ENCODE data around the gene CHTOP.

DNA sequence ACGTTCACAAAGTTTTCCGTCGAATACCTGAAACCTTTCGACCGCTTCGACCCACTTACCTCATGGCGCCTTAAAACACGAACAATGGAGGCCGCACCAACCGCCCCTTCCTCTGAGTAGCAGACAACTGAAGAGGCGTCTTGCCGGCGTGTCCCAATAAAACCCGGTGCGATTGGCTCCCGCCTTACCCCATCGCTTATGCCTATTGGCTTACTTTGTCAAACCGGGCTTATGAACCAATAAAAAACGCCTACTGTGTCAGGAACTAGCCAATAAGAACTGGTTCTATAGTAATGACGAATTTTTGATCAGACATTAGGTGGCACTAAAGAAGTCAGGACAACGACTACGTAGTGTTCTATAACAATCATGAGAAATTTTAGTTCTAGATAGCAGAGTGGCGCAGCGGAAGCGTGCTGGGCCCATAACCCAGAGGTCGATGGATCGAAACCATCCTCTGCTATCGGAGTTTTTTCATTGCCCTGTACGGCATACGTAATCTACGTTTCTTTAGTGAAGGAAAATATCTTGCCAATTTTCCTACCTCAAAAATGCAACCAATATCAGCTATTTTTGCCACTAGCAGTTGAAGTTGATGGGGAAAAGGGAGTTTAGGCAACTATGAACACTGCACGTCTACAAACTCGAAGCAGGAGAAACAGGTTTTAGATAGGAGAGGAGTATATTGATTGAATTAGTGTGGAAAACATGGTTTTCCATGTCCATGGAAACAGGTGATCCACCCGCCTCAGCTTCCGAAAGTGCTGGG lies 37.2 kb downstream of the CHTOP start, which contains the start of gene ILF2:
- TF ChIP-seq, protein P1, sequence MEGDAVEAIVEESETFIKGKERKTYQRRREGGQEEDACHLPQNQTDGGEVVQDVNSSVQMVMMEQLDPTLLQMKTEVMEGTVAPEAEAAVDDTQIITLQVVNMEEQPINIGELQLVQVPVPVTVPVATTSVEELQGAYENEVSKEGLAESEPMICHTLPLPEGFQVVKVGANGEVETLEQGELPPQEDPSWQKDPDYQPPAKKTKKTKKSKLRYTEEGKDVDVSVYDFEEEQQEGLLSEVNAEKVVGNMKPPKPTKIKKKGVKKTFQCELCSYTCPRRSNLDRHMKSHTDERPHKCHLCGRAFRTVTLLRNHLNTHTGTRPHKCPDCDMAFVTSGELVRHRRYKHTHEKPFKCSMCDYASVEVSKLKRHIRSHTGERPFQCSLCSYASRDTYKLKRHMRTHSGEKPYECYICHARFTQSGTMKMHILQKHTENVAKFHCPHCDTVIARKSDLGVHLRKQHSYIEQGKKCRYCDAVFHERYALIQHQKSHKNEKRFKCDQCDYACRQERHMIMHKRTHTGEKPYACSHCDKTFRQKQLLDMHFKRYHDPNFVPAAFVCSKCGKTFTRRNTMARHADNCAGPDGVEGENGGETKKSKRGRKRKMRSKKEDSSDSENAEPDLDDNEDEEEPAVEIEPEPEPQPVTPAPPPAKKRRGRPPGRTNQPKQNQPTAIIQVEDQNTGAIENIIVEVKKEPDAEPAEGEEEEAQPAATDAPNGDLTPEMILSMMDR (IDR thresholded peaks at IDR 0.05): peak in 1 of 3 donors; percentile 42
- TF ChIP-seq POLR2A (IDR thresholded peaks at IDR 0.05): peak; percentile 93
- peak; percentile 89 to 98 (median 93) for TF ChIP-seq POLR2AphosphoS5 (IDR thresholded peaks at IDR 0.05)

All from breast epithelium (tissue), 3 donors.